Measurements from ENCODE around the gene TGM6. TPM values are rescaled to one million over a fixed set of nuclear protein-coding genes. Genes with fewer than 3 reads are reported as not detected.

TGM6 gene
- total and polyA plus RNA-seq, 9 of the 15 experiments (the other 6 are each of a cell fraction or from before 2014, with no cell fraction given): not detected

DNA sequence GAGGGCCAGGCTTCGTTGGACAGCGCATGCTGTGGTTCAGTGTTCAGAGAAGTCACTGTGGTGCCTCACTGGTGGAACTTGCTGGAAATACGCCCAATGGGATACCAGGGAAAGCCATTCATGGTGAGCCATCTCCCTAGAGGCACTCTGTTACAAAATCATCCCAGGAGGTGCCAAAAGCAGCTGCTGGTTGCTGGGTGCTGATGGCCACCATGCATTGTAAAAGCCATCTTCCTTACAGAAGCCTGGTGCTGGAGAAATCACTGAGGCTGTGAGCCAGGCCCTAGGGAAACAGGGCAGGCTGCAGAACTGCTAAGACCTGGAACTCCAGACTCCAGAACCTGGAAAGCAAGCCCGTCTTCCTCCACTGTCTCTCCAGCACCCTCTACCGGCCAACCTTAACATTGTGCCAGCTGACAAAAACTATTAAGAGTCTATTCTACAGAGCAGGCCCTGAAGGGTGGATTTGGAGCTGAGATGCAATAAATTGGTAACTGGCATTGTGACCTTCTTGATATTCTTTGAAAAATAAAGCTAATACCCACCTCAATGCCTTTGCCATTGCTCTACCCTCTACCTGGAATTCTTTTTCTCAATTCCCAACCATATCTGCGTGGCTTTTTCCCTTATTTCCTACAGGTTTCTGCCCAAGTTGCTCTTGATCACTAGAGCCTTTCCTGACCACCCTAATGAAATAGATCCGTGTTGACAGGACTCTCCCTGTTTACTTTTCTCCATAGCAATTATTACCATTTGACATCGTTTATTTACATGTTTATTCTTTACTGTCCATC lies 71.4 kb downstream of the TGM6 start (continued):
- TF ChIP-seq REST (IDR thresholded peaks at IDR 0.05; ENCODE audit: borderline replicate concordance) (peak; percentile 42; the same call in 1 of the 2 replicates), REST (CRISPR knock-in tag; IDR thresholded peaks at IDR 0.05; ENCODE audit: low read depth) (no peak), BCOR (IDR thresholded peaks at IDR 0.05) (no peak), CAMTA2 (CRISPR knock-in tag; conservative IDR thresholded peaks at IDR 0.05) (no peak), ZNF263 (CRISPR knock-in tag; IDR thresholded peaks at IDR 0.05; ENCODE audit: borderline replicate concordance) (no peak), SETDB1 (IDR thresholded peaks at IDR 0.05; ENCODE audit: low read length) (no peak), FOS (IDR thresholded peaks at IDR 0.05; ENCODE audit: extremely low read depth, insufficient read length) (no peak), CREM (IDR thresholded peaks at IDR 0.05; ENCODE audit: low read depth) (no peak)
- TF ChIP-seq, protein P1, sequence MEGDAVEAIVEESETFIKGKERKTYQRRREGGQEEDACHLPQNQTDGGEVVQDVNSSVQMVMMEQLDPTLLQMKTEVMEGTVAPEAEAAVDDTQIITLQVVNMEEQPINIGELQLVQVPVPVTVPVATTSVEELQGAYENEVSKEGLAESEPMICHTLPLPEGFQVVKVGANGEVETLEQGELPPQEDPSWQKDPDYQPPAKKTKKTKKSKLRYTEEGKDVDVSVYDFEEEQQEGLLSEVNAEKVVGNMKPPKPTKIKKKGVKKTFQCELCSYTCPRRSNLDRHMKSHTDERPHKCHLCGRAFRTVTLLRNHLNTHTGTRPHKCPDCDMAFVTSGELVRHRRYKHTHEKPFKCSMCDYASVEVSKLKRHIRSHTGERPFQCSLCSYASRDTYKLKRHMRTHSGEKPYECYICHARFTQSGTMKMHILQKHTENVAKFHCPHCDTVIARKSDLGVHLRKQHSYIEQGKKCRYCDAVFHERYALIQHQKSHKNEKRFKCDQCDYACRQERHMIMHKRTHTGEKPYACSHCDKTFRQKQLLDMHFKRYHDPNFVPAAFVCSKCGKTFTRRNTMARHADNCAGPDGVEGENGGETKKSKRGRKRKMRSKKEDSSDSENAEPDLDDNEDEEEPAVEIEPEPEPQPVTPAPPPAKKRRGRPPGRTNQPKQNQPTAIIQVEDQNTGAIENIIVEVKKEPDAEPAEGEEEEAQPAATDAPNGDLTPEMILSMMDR (IDR thresholded peaks at IDR 0.05 in 2 of 3, conservative IDR thresholded peaks at IDR 0.05 in 1 of 3; ENCODE audit: insufficient read depth in 2 of 3, low read depth in 1 of 3, low read length in 3 of 3): peak; percentile 77 to 80 (median 78)
- TF ChIP-seq, protein P2, sequence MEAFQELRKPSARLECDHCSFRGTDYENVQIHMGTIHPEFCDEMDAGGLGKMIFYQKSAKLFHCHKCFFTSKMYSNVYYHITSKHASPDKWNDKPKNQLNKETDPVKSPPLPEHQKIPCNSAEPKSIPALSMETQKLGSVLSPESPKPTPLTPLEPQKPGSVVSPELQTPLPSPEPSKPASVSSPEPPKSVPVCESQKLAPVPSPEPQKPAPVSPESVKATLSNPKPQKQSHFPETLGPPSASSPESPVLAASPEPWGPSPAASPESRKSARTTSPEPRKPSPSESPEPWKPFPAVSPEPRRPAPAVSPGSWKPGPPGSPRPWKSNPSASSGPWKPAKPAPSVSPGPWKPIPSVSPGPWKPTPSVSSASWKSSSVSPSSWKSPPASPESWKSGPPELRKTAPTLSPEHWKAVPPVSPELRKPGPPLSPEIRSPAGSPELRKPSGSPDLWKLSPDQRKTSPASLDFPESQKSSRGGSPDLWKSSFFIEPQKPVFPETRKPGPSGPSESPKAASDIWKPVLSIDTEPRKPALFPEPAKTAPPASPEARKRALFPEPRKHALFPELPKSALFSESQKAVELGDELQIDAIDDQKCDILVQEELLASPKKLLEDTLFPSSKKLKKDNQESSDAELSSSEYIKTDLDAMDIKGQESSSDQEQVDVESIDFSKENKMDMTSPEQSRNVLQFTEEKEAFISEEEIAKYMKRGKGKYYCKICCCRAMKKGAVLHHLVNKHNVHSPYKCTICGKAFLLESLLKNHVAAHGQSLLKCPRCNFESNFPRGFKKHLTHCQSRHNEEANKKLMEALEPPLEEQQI (IDR thresholded peaks at IDR 0.05): no peak

All from K562 (cell line).